SK-N-MC (cell line): ENCODE results near the gene SELENOO.
A peak's percentile ranks its signal among the peaks of the same experiment; 100 is the strongest.

ENCODE experiments used
- DNase-seq: peaks from one replicate; pipeline ENCODE4 v3.0.0-alpha.2; 2011; ENCODE audit warnings: low read depth, low spot score
- H3K27ac ChIP-seq: fragments of 200-600 bp; sonication (generic); 2 replicates; pipeline ENCODE4 v1.5.1; 2016; ENCODE audit warnings: mixed run types
- H3K36me3 ChIP-seq: fragments of 200-600 bp; sonication (generic); 2 replicates; pipeline ENCODE4 v1.6.1; 2017; ENCODE audit warnings: antibody characterized with exemption, low read length, mixed read lengths; ENCODE audit not compliant: insufficient read depth
- H3K4me3 ChIP-seq: fragments of 200-600 bp; sonication (generic); 2 replicates; pipeline ENCODE4 v1.5.1; 2016
- H3K9ac ChIP-seq: fragments of 200-600 bp; sonication (generic); 2 replicates; pipeline ENCODE4 v1.8.0; 2017; ENCODE audit warnings: mixed run types, mixed read lengths; ENCODE audit not compliant: insufficient read length
- H3K9me3 ChIP-seq: fragments of 200-600 bp; sonication (generic); 2 replicates; pipeline ENCODE4 v1.6.1; 2017; ENCODE audit warnings: low read depth, mild to moderate bottlenecking, antibody characterized with exemption, low read length, moderate library complexity, mixed read lengths
- EZH2 ChIP-seq: fragments of 200-600 bp; sonication (generic); IDR thresholded peaks from one replicate; pipeline ENCODE4 v1.6.1; 2017; ENCODE audit warnings: antibody characterized with exemption
- FOXP2 ChIP-seq: optimal IDR thresholded peaks from 2 replicates; pipeline ENCODE3; 2011; ENCODE audit warnings: mild to moderate bottlenecking, moderate library complexity; ENCODE audit not compliant: insufficient read depth; ENCODE audit errors: extremely low read length, control extremely low read depth
- POLR2AphosphoS5 ChIP-seq: IDR thresholded peaks from 2 replicates; pipeline ENCODE4 v1.6.1; 2012; ENCODE audit warnings: mild to moderate bottlenecking, low read depth, low read length, borderline replicate concordance

Gene SELENOO

GRCh38 chr22:50180727-50181521, 19.9 kb upstream of the SELENOO start:
- TF ChIP-seq POLR2AphosphoS5 (no peak), FOXP2 (no peak), EZH2 (no peak)
- no peak overlapping the region for H3K27ac ChIP-seq
- no peak overlapping the region for H3K9ac ChIP-seq
- no peak overlapping the region for H3K4me3 ChIP-seq
- DNase-seq = no peak
- no peaks in the 10 kb centered on the region for H3K9me3 ChIP-seq
- no peaks in the 10 kb centered on the region; the same call in 1 of the 2 replicates for H3K36me3 ChIP-seq

- Histone ChIP-seq H3K9ac (no peak overlapping the region), H3K27ac (no peak overlapping the region), H3K4me3 (no peak overlapping the region), H3K9me3 (no peaks in the 10 kb centered on the region), H3K36me3 (no peaks in the 10 kb centered on the region; the same call in 1 of the 2 replicates)
- DNase-seq = no peak
- TF ChIP-seq EZH2 = no peak
These were observed 18.4 kb upstream of the SELENOO start for GRCh38 chr22:50182176-50183081.

GRCh38 chr22:50183141-50183971, 17.5 kb upstream of the SELENOO start:
- Histone ChIP-seq H3K9ac (no peak overlapping the region), H3K36me3 (no peaks in the 10 kb centered on the region; the same call in 1 of the 2 replicates), H3K9me3 (no peaks in the 10 kb centered on the region), H3K27ac (no peak overlapping the region), H3K4me3 (no peak overlapping the region)
- DNase-seq = no peak
- TF ChIP-seq FOXP2 (no peak), POLR2AphosphoS5 (no peak), EZH2 (no peak)

GRCh38 chr22:50184004-50184901, 16.6 kb upstream of the SELENOO start:
- Histone ChIP-seq H3K9ac (no peak overlapping the region), H3K27ac (0 out of 2 replicates have a peak overlapping the region, but pooled peaks have one; percentile 6)

GRCh38 chr22:50184902-50185374, 15.9 kb upstream of the SELENOO start:
- peak overlapping the region; percentile 46 for H3K9ac ChIP-seq
- no peaks in the 10 kb centered on the region; the same call in 1 of the 2 replicates for H3K36me3 ChIP-seq
- H3K9me3 ChIP-seq = no peaks in the 10 kb centered on the region
- H3K27ac ChIP-seq = 0 out of 2 replicates have a peak overlapping the region, but pooled peaks have one; percentile 44
- TF ChIP-seq EZH2 = no peak
- TF ChIP-seq FOXP2 = no peak
- no peak for DNase-seq
- H3K4me3 ChIP-seq = peak overlapping the region; percentile 61

More at GRCh38 chr22:50184004-50184901, 16.6 kb upstream of the SELENOO start:
- H3K9me3 ChIP-seq = no peaks in the 10 kb centered on the region
- TF ChIP-seq FOXP2 (no peak), EZH2 (no peak), POLR2AphosphoS5 (no peak)
- H3K36me3 ChIP-seq = no peaks in the 10 kb centered on the region; the same call in 1 of the 2 replicates
- no peak for DNase-seq
- H3K4me3 ChIP-seq = no peak overlapping the region

GRCh38 chr22:50185375-50186087, 15.3 kb upstream of the SELENOO start, which contains the start of gene TRABD:
Gene TRABD, plus strand, starts transcription at chr22:50185913. Its CDS starts 7,148 bp downstream, at chr22:50193061.
- no peaks in the 10 kb centered on the region; the same call in 1 of the 2 replicates for H3K36me3 ChIP-seq
- H3K4me3 ChIP-seq = peak within 1 kb of the TSS; percentile 81
- TF ChIP-seq POLR2AphosphoS5 (no peak), EZH2 (no peak), FOXP2 (no peak)
- peak within 1 kb of the TSS; percentile 88 for H3K9ac ChIP-seq
- DNase-seq = peak; percentile 16
- no peaks in the 10 kb centered on the region for H3K9me3 ChIP-seq
- 0 out of 2 replicates have a peak within 1 kb of the TSS, but pooled peaks have one; percentile 44 for H3K27ac ChIP-seq
